DMS 273 treated with DMSO at 0.1 percent for 48 hours (cell line): ENCODE results near the gene MUC5B.

Source experiments
- DNase-seq: peaks from one replicate; lab custom pipeline; 2025; lab: John Stamatoyannopoulos, UW

MUC5B gene

DNA sequence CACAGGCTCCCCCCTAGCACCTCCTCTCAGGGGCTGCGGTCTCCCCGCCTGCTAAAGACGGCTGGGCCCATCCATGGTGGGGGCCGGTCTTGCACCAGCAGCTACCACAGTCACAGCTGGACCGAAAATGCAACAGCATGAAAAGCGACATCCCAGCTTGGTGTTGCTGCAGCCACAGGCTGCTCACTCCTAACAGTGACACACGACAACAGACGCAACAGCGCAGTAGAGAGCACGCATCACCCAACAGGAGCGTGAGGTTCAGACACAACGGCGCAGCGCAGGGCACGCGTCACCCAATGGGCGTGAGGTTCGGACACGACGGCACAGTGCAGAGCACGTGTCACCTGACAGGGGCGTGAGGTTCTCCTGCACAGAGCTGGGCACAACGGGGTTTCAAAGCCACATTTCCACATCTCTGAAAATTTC, 62.5 kb downstream of the MUC5B start:
- DNase-seq = no peak

DNA sequence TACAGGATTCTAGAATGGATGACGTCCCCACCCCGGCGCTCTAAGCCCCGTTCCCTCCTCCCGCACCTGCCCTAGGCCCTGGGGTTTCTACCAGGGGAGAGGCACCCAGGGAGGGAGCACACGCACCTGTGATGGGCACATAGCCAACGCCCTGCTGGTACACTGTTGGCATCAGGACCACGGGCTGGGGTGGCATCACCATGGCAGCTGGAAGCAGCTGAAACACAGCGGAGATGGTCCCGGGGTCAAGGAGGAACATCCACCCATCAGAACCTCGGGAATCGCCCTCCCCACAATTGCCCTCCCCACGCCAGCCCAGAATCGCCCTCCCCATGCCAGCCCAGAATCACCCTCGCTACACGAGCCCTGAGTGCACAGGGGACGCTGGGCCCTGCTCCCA, 63.0 kb downstream of the MUC5B start:
- no peak for DNase-seq

DNA sequence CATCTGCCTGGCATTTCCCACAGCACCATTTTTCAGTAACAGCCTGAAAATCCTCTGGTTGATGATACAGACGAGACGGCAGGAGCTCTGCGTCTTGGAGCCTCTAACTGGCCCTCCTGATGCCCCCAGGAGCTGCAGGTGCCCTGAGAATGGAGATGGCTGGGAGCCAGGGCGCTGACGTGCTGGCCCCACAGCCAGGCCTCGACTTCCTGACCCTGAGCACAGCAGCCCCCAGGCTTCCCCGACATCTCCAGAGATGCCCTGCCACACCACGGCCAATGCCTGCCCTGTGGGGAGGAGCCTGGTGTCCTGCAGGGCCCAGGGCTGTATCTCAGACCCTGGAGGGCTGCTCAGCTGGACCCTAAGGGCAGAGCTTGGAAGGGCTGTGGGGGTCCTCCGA, 65.1 kb downstream of the MUC5B start:
- no peak for DNase-seq

DNA sequence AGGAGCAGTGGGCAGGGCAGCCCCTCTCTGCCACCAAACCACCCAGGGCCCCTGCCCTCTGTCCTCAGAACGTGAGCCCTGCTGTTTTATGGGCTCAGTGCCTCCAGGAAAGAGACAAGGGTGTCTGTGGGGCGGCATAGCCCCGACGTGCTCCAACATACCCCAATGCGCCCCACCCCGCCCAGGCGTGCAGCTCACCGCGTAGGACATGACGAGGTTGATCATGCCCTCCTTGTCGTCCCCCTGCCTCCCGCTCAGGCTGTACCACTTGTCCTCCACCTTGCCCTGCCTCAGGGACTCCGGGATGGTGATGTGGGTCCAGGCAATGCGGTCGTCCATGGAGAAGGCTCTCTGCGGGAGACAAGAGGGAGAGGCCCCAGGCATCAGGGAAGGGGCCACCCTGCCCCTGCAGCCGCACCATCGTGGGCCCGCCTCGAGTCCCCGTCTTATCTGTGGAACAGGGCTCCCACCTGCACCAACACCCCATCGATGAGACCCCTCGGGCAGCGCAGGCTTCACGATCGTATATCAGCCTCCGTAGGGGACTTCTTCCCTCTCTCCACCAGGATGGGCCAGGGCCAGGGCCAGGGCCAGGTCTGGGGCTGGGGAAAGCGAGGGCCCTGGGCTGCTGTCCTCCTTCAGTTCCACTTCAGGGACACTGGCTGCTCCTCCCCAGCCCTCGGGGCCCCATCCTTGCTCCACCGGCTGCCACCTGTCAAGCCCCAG, 65.7 kb downstream of the MUC5B start:
- no peak for DNase-seq

DNA sequence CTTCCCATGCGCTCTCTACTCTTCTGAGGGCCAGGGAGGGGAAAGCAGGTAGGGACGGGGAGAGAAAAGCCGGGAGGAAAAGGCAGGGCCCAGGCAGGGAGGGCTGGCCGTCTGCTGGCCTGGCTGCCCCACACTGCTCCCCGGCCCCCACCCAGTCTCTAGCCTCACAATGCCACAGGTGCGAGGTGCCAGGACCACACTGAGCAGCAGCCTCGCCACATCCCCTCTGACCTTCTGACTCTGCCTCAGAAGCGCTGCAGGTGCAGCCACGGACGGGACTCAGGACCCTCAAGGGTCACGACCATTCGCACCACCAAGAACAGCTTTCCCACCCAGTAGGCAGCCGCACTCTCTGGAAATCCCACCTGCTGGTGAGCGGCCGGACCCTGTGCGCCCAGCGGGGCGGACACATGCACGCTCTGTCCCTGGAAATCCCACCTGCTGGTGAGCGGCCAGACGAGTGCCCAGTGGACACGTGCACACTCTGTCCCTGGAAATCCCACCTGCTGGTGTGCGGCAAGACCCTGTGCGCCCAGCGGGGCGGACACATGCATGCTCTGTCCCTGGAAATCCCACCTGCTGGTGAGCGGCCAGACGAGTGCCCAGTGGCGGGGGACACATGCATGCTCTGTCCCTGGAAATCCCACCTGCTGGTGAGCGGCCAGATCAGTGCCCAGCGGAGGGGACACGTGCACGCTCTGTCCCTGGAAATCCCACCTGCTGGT, 66.5 kb downstream of the MUC5B start:
- no peak for DNase-seq

DNA sequence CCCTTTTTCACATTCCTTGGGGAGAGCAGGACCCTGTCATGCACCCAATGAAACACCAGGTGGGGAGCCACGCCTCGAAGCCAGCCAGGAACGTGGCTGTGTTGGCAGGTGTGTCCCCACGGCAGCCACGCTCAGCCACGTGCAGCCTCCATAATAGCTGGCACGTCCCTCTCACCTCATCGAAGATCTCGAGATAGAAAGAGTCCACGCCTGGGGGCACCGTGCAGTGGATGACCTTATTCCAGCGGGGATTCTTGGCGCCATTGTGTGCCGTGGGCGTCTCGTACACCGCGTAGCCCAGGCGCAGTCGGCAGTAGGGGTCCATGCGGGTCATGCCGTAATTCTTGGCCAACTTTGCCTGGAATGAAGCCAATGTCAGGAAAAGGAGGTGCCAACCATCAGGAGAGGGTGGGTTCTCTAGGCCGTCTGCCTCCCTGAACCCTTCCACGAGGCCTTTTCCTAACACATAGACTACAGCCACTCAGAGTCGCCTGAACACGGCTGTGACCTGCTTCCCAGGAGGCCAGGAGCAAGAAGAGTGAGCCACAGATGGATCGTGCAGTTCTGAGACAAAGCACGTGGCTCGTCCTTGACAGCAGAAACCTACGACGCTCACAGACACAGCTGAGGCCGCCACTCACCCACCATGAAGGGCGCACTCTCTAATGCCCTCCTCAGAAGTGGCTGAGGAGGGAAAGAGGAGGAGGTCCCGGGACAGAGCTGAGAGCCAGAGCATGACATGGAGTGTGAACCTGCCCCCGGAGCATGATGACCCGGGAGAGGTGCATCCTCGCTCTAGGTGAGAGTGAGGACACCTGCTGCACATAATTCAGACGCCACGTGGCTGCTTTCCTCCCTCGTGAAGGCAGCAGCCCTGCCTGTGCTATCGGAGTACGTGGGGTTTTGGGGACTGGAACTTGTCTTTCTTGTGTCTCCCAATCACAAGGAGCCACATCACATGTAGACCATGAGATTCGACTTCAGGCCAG, 67.5 kb downstream of the MUC5B start:
- DNase-seq = no peak

DNA sequence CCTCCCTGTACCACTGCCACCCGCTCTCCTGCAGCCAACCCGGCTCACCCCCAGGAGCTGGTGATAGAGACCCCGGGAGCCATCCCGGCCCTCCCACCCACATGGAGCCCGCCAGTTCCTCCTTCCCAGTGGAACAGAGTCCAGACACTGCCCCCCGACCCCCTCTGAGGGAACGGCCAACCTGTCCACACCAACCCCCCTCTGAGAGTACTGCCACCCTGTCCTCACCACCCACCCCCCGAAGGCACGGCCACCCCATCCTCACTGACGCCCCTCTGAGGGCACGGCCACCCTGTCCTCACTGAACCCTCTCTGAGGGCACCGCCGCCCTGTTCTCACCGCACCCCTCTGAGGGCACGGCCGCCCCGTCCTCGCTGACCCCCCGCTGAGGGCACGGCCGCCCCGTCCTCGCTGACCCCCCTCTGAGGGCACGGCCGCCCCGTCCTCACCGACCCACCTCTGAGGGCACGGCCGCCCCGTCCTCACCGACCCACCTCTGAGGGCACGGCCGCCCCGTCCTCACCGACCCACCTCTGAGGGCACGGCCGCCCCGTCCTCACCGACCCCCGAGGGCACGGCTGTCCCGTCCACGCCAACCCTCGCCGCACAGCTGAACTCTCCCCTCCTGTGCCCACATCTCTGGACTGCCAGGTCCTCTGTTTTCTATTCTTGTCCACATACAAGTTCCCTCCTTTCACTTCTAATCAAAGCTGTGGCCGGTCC, 68.6 kb downstream of the MUC5B start:
- no peak for DNase-seq

DNA sequence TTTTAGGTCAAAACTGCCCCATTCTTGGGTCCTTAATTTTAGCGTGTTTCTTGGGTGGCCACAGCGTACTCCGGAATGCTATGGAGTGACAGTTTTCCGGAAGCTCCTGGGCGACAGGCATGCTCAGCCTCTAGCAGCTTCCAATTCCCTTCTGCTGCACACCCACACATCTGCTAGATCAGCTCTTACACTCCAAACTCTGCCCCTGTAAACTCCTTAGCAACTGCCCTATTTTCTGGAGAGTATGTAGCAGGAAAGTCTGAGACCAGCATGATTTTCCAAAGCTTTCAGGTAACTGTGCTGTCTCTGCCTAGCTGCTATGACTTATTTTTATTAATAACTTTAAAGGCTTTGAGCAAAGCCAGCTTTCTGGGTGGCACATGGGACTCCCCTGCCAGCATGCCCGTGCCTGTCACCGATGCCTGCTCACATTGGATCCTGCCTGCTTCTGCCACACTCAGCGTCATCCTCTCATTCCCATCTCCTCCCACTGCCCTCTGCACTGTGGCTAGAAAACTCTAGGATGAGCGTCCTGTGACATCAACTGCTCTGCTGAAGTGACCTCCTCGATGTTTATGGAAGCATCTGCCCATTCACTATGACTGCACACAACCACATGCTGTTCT, 69.3 kb downstream of the MUC5B start:
- DNase-seq = no peak

DNA sequence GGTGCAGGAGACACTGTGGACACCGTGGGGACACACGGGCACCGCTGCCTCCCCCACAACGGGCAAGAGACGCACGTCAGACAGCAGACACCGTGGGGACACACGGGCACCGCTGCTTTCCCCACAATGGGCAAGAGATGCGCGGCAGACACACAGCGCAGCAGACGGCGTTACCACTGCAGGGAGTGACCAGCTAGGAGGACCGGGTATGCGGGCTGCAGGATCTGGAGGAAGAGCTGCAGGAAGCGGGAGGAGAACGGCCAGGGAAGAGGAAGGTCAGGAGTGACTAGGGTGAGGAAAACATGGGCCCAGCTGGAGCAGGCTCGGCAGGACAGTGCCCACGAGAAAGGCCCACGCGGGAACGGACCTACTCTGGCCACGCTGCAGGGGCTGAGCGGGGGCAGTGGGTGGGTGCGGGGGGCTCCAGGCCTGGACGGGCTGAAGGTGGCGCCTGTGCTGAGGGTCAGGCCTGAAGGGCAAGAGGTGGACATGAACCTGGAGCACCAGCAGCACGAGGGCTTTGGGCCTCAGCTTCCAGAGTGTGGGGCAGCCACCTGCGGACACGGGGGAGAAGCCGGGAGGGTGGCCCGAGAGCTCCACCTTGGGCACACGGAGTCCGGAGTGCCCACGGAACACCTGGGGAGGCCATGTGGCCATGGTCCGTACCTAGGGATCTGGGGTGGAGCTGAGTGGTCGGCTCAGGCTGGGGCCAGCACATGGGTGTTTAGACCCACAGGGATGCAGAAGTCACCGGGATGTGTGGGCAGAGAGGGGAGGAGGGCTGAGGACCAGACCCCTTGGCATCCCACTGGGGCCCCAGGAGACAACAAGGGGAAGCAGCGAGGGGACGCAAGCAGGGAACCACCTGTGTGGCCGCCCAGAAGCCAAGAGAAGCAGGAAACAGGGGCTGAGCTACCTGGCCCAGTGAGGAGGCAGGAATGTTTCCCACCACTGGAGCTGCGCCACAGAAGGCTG, 70.1 kb downstream of the MUC5B start:
- no peak for DNase-seq

DNA sequence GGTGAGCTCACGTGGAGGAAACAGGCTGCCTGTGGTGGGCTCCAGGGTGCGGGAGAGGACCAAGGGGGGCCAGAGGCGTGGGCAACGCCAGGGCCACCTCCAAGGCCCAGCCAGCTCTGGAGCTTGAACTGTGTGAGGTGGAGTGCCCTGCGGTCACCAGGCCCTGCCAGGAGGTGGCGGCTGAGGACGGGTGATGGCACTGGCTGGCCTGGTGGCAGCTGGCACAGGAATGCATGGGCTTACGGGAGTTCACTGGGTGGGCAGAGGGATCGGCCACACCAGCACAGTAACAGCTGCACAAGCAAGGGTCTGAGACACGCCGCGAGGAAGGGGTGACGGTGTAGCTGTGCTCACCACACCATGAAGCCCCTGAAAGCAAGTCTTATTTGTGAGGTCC, 70.8 kb downstream of the MUC5B start:
- DNase-seq = no peak

DNA sequence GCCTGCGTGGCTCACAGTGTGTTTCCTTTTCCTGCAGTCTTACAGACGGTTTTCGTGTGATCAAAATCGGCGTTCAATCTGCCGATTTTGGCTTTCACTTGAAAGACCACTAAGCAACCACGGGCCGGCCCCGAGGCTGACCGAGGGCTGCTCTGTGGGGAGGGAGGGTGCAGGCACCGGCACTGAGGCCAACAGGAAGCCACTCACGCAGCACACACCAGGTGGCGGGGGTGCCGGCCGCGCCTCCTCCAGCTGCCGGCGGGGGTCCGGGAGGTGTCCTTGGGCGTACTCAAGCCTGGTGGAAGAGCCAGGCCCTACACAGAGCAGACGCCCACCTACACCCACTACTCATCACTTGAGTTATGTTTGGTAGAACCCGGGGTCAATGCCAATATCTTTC, 72.2 kb downstream of the MUC5B start:
- DNase-seq = no peak

DNA sequence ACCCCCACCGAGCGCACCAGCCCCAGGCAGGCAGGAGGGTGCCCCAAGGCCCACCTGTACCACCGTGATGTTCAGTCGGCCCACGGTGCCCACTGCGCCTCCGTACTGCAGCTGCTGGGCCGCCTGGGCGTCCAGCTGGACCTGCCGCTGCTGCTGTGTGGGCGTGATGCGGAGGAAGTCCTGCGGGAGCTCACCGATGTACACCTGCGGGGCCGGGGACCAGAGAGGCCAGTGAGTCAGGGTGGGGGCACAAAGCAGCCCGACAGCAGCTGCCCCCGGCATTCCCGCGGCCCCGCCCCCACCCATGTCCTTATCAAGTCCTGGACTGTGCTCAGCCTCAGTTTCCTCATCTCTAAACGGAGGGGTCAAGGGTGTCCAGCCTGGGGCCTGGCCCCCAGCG, 72.7 kb downstream of the MUC5B start:
- DNase-seq = no peak

DNA sequence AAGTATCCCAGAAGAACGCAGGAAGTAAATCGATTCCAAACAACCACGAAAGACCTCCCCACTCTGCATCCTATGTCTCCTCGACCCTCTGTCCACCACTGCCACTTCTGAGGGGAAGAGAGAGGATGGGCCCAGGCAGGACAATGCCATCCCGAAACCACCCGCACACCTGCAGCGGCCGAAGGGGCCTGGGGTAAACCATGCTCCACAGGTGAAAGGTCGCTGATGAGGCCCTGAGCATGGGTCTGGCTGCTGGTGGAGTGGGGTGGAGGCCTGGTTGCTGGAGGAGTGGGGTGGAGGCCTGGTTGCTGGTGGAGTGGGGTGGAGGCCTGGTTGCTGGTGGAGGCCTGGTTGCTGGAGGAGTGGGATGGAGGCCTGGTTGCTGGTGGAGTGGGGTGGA, 73.4 kb downstream of the MUC5B start:
- DNase-seq = no peak

DNA sequence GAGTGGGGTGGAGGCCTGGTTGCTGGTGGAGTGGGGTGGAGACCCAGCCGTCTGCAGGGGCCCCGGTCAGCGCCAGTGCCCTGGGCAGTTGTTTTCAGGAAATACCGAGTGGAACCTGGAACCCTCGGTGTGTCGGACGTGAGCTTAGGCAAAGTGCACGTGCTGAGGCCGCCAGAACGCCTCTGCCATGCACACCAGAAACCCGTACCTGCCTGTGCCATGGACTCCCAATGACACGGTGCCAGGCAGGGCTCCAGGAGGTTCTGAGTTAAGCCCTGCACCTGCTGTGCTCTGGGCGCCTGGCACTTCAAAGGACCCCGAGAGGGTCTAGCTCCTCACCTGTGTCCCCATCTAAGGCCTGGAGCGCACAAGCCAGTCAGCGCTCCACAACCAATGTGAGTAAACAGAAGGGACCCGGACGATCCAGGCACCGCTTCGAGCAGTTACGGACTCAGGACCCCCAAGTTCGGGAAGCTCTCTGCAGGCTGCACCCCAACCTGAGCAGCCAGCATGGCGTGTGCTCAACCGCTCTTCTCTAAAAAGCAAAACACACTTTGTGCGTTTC, 74.2 kb downstream of the MUC5B start:
- DNase-seq = no peak

DNA sequence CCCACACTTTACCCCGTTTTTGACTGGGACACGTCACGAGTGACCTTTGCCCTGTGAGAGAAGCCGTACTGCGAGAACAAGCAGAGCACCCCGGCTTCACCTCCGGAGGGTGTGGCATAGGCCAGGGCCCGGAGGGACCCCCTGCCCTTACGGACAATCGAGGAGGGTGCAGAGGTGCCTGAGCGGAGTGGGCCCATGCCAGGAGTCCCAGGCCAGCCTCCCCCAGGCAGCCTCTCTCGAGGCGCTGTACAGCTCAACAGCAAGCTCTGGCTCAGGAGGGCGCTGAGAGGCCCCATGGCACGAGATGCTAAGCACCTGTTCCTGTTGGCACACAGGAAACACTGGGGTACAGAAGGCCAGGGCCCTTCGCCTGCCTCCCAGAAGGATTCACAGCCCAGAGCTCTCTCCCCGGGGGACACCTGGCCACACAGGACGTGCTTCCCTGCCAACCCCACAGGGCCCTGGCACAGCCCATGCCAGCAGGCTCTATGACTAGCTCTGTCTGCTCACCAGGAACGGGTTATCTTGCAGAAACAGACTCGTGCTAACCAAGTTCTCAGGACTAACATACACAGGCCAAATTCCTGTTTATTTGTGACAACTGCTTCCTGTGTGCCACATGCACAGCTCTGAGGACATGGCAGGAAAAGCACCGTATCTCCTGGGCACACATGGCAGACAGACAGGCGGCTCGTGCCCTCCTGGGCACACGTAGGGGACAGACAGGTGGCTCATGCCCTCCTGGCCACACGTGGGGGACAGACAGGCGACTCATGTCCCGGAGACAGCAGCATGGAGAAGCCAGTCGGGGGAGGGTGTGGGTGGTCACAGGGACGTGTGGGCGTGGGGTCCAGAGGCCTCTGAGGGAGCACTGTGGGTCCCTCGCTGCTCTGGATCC, 75.0 kb downstream of the MUC5B start:
- DNase-seq = no peak

DNA sequence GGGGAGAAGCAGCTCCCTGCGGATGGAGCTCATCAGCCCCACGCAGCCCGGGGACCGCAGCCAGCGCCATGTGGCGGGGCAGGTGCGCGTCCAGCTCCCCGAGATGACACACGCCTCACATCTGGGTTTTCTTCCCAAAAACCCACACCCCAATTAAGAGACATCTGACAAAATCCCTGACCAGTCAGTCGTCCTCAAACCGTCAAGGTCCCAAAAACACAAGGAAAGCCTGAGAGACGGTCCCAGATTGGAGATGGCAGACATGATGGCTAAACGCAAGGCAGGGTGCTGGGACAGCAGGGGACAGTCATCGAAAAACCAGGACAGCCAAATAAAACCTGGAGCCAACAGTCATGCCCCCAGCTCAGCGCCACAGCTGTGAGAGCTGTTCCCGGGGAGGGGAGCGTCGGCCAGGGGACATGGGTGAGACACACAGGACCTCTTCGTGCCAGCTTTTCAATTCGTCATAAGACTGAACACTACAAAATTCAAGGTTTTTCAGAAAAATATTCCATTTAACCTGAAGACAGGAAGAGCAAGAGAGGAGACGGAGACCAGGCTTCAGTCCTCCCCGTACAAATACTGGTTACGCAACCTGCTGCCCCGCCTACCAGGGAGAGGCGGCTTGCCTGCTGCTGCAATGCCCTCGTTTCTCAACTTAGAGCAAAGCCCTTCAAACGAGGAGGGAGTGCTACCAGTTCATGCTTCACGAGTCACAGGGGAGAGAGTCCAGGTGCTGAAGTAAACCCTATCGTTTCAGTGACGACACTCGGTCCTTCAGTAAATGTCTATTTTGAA, 76.0 kb downstream of the MUC5B start:
- DNase-seq = no peak

DNA sequence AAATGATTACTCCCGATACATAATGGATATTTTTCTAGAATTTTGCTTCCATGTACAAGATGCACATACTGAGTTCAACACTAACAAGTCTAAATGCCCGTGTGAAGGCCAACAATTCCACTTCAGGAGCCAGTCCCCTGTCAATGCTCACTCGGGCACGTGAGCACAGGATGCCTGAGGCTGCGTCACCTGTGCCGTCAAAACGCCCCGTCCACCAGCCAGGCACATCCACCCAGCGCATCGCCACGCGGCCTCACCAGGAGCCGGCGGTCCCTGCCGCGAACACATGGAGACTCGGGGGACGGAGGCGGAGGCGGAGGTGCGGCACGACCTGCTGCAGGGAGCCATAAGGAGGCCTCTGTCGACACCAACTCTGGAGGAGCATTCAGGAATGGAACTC, 76.8 kb downstream of the MUC5B start:
- no peak for DNase-seq

DNA sequence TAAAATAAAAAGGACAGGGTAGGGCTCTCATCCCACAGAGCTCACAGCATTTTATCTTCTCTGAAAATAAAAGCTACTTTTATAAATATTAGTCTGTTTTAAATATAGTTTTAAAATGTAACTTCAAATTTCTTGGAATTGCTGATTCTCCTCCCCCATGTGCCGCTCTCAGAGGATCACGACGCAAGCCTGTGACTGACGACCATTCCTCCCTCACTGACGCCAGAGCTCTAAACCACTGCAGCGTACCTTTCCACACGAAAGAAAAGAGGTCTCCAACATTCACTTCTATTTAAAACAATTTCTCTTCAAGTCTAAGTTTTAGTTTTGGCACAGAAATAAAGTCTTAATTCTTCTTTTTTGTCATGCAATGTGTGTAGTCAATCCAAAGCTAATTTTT, 77.3 kb downstream of the MUC5B start:
- no peak for DNase-seq
